Measurements from ENCODE around the gene DPYD. TPM values are rescaled to one million over a fixed set of nuclear protein-coding genes. Genes with fewer than 3 reads are reported as not detected.

Gene DPYD
- polyA plus RNA-seq, 1 donor from 2014 or later, result 3.8 TPM

- no peak overlapping the region for H3K4me3 Mint-ChIP-seq
- H3K27ac Mint-ChIP-seq, result no peak overlapping the region
- no peaks in the 10 kb centered on the region for H3K36me3 Mint-ChIP-seq
- H3K4me1 Mint-ChIP-seq, result no peaks in the 10 kb centered on the region
- no peaks in the 10 kb centered on the region for H3K27me3 Mint-ChIP-seq
- H3K9me3 Mint-ChIP-seq, result no peaks in the 10 kb centered on the region
Measured at GRCh38 chr1:97112442-97112841, 808.4 kb downstream of the DPYD start.

GRCh38 chr1:97108179-97108578, 812.7 kb downstream of the DPYD start:
- no peak overlapping the region for H3K27ac Mint-ChIP-seq
- peaks cover 0 to 4% (median 4%) of the 10 kb centered on the region in 3 donors for H3K9me3 Mint-ChIP-seq
- H3K36me3 Mint-ChIP-seq, result peaks cover 2% of the 10 kb centered on the region
- peaks cover 0 to 1% (median 0%) of the 10 kb centered on the region in 3 donors for H3K4me1 Mint-ChIP-seq
- H3K4me3 Mint-ChIP-seq, result no peak overlapping the region
- H3K27me3 Mint-ChIP-seq, result no peaks in the 10 kb centered on the region

- peaks cover 0 to 4% (median 4%) of the 10 kb centered on the region in 3 donors for H3K9me3 Mint-ChIP-seq
- H3K4me3 Mint-ChIP-seq, result no peak overlapping the region
- peaks cover 2% of the 10 kb centered on the region for H3K36me3 Mint-ChIP-seq
- no peak overlapping the region for H3K27ac Mint-ChIP-seq
- H3K4me1 Mint-ChIP-seq, result peaks cover 0 to 1% (median 0%) of the 10 kb centered on the region in 3 donors
- H3K27me3 Mint-ChIP-seq, result no peaks in the 10 kb centered on the region
Measured at GRCh38 chr1:97105531-97105930, 815.3 kb downstream of the DPYD start.

GRCh38 chr1:97101509-97101908, 819.3 kb downstream of the DPYD start:
- no peak overlapping the region for H3K27ac Mint-ChIP-seq
- H3K27me3 Mint-ChIP-seq, result no peaks in the 10 kb centered on the region
- H3K9me3 Mint-ChIP-seq, result peaks cover 0 to 6% (median 4%) of the 10 kb centered on the region in 3 donors
- H3K4me3 Mint-ChIP-seq, result no peak overlapping the region
- H3K4me1 Mint-ChIP-seq, result peaks cover 0 to 1% (median 0%) of the 10 kb centered on the region in 3 donors
- peaks cover 2% of the 10 kb centered on the region for H3K36me3 Mint-ChIP-seq

- peaks cover 0 to 2% (median 0%) of the 10 kb centered on the region in 3 donors for H3K9me3 Mint-ChIP-seq
- no peaks in the 10 kb centered on the region for H3K4me1 Mint-ChIP-seq
- H3K27ac Mint-ChIP-seq, result no peak overlapping the region
- H3K4me3 Mint-ChIP-seq, result no peak overlapping the region
- H3K27me3 Mint-ChIP-seq, result no peaks in the 10 kb centered on the region
- H3K36me3 Mint-ChIP-seq, result no peaks in the 10 kb centered on the region
Measured at GRCh38 chr1:97097404-97097925, 823.4 kb downstream of the DPYD start.

- H3K27me3 Mint-ChIP-seq, result no peaks in the 10 kb centered on the region
- no peak overlapping the region for H3K27ac Mint-ChIP-seq
- no peak overlapping the region for H3K4me3 Mint-ChIP-seq
- peaks cover 0 to 2% (median 0%) of the 10 kb centered on the region in 3 donors for H3K9me3 Mint-ChIP-seq
- no peaks in the 10 kb centered on the region for H3K4me1 Mint-ChIP-seq
- H3K36me3 Mint-ChIP-seq, result no peaks in the 10 kb centered on the region
Measured at GRCh38 chr1:97095764-97096163, 825.1 kb downstream of the DPYD start.

- no peak overlapping the region for H3K4me3 Mint-ChIP-seq
- H3K27me3 Mint-ChIP-seq, result no peaks in the 10 kb centered on the region
- peaks cover 0 to 2% (median 0%) of the 10 kb centered on the region in 3 donors for H3K9me3 Mint-ChIP-seq
- H3K4me1 Mint-ChIP-seq, result no peaks in the 10 kb centered on the region
- H3K36me3 Mint-ChIP-seq, result no peaks in the 10 kb centered on the region
- H3K27ac Mint-ChIP-seq, result no peak overlapping the region
Measured at GRCh38 chr1:97094247-97094972, 826.4 kb downstream of the DPYD start.

- H3K4me3 Mint-ChIP-seq, result no peak overlapping the region
- peaks cover 0 to 2% (median 0%) of the 10 kb centered on the region in 3 donors for H3K9me3 Mint-ChIP-seq
- no peaks in the 10 kb centered on the region for H3K4me1 Mint-ChIP-seq
- no peaks in the 10 kb centered on the region for H3K36me3 Mint-ChIP-seq
- H3K27me3 Mint-ChIP-seq, result no peaks in the 10 kb centered on the region
- no peak overlapping the region for H3K27ac Mint-ChIP-seq
Measured at GRCh38 chr1:97093741-97094140, 827.1 kb downstream of the DPYD start.

GRCh38 chr1:97092824-97093223, 828.0 kb downstream of the DPYD start:
- Mint-ChIP-seq H3K27me3 (no peaks in the 10 kb centered on the region), H3K9me3 (peaks cover 0 to 2% (median 0%) of the 10 kb centered on the region in 3 donors), H3K4me3 (no peak overlapping the region), H3K27ac (no peak overlapping the region), H3K4me1 (no peaks in the 10 kb centered on the region), H3K36me3 (no peaks in the 10 kb centered on the region)

GRCh38 chr1:97091679-97092078, 829.2 kb downstream of the DPYD start:
- H3K27ac Mint-ChIP-seq, result no peak overlapping the region
- no peaks in the 10 kb centered on the region for H3K4me1 Mint-ChIP-seq
- H3K27me3 Mint-ChIP-seq, result no peaks in the 10 kb centered on the region
- no peak overlapping the region for H3K4me3 Mint-ChIP-seq
- no peaks in the 10 kb centered on the region for H3K36me3 Mint-ChIP-seq
- H3K9me3 Mint-ChIP-seq, result peaks cover 0 to under 1% (median 0%) of the 10 kb centered on the region in 3 donors

- H3K36me3 Mint-ChIP-seq, result no peaks in the 10 kb centered on the region
- no peaks in the 10 kb centered on the region for H3K27me3 Mint-ChIP-seq
- no peaks in the 10 kb centered on the region for H3K4me1 Mint-ChIP-seq
Measured at GRCh38 chr1:97091263-97091662, 829.6 kb downstream of the DPYD start.

GRCh38 chr1:97090725-97091124, 830.1 kb downstream of the DPYD start:
- Mint-ChIP-seq H3K36me3 (no peaks in the 10 kb centered on the region), H3K4me3 (no peak overlapping the region), H3K9me3 (no peaks in the 10 kb centered on the region), H3K27ac (no peak overlapping the region), H3K27me3 (no peaks in the 10 kb centered on the region), H3K4me1 (no peaks in the 10 kb centered on the region)

More at GRCh38 chr1:97091263-97091662, 829.6 kb downstream of the DPYD start:
- Mint-ChIP-seq H3K27ac (no peak overlapping the region), H3K9me3 (no peaks in the 10 kb centered on the region), H3K4me3 (no peak overlapping the region)

- Mint-ChIP-seq H3K27ac (no peak overlapping the region), H3K4me1 (no peaks in the 10 kb centered on the region), H3K27me3 (no peaks in the 10 kb centered on the region), H3K9me3 (no peaks in the 10 kb centered on the region), H3K36me3 (no peaks in the 10 kb centered on the region), H3K4me3 (no peak overlapping the region)
Measured at GRCh38 chr1:97089173-97089572, 831.7 kb downstream of the DPYD start.

- H3K27me3 Mint-ChIP-seq, result no peaks in the 10 kb centered on the region
- H3K27ac Mint-ChIP-seq, result no peak overlapping the region
- no peaks in the 10 kb centered on the region for H3K4me1 Mint-ChIP-seq
- H3K9me3 Mint-ChIP-seq, result no peaks in the 10 kb centered on the region
- H3K4me3 Mint-ChIP-seq, result no peak overlapping the region
- H3K36me3 Mint-ChIP-seq, result no peaks in the 10 kb centered on the region
Measured at GRCh38 chr1:97088391-97088790, 832.4 kb downstream of the DPYD start.

GRCh38 chr1:97084546-97084945, 836.3 kb downstream of the DPYD start:
- H3K9me3 Mint-ChIP-seq, result no peaks in the 10 kb centered on the region
- H3K4me1 Mint-ChIP-seq, result no peaks in the 10 kb centered on the region
- no peaks in the 10 kb centered on the region for H3K27me3 Mint-ChIP-seq
- no peaks in the 10 kb centered on the region for H3K36me3 Mint-ChIP-seq
- H3K4me3 Mint-ChIP-seq, result no peak overlapping the region
- no peak overlapping the region for H3K27ac Mint-ChIP-seq
